Eye (tissue), 1 donor: ENCODE measurements around the gene SARNP.
A peak's percentile ranks its signal among the peaks of the same experiment; 100 is the strongest.
"Not testable (repeated sequence)": the region's sequence is repeated elsewhere in the genome, so short reads cannot be mapped to it uniquely, and the experiment has no call there.

Source experiments
- DNase-seq: peaks from one replicate; pipeline ENCODE4 v3.0.0-alpha.2; 2015

The SARNP gene

GRCh38 chr12:55838361-55838760, 20.8 kb upstream of the SARNP start:
- DNase-seq: no peak

DNA sequence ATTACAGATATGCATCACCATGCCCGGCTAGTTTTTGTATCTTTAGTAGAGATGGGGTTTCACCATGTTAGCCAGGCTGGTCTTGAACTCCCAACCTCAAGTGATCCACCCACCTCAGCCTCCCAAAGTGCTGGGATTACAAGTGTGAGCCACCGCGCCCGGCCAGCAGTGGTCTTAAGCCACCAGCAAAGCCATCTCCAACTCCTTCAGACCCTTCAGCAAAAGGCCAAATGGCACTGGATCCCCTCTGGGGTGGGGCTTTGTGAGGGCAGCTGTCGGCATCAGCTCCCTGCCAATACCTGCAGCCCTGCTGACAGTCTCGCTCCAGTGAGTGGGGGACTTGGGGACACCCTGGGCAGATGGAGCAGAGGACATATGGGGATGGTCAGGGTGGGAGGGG, 16.9 kb upstream of the SARNP start:
- DNase-seq: not testable (repeated sequence)

GRCh38 chr12:55833056-55833455, 15.5 kb upstream of the SARNP start:
- no peak for DNase-seq

- DNase-seq: no peak
Observed at GRCh38 chr12:55831447-55831815, 13.9 kb upstream of the SARNP start.

- peak; percentile 97 for DNase-seq
Observed at GRCh38 chr12:55830601-55831446, 13.3 kb upstream of the SARNP start.

- no peak for DNase-seq
Observed at GRCh38 chr12:55829967-55830600, 12.6 kb upstream of the SARNP start.

DNA sequence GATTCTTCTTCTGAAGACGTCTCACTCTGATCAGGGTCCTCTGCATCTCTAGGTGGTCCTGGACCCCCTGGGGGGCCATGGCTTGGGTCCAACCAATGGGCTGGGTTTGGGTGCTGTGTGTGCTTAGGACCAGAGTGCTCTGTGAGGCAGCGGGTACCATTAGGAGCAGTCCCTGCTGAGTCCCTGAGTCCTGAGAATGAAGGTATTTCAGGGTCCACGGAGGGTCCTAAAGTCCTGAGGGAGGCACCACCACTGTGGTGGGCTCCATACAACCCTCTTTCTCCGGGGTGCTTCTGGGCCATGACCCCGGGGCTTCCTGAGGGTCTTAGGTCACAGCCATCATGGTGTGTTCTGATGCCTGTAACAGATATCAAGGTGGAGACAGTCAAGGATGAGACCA, 10.8 kb upstream of the SARNP start:
- no peak for DNase-seq

GRCh38 chr12:55827806-55828205, 10.3 kb upstream of the SARNP start:
- DNase-seq: no peak

DNA sequence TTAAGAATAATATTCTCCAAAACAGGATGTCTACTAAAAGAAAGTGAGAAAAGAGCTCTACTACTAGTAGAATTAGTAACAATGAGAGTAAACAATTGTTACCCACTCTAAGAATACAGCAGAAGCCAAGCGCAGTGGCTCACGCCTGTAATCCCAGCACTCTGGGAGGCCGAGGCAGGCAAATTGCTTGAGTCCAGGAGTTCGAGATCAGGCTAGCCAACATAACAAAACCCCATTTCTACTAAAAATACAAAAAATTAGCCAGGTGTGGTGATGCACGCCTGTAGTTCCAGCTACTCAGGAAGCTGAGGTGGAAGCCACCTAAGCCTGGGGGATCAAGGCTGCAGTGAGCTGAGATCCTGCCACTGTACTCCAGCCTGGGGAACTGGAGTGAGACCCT, 7.2 kb upstream of the SARNP start:
- DNase-seq: no peak

- DNase-seq: no peak
Observed at GRCh38 chr12:55823419-55823818, 5.9 kb upstream of the SARNP start.

- peak; percentile 7 for DNase-seq
Observed at GRCh38 chr12:55822228-55822627, 4.7 kb upstream of the SARNP start.

DNA sequence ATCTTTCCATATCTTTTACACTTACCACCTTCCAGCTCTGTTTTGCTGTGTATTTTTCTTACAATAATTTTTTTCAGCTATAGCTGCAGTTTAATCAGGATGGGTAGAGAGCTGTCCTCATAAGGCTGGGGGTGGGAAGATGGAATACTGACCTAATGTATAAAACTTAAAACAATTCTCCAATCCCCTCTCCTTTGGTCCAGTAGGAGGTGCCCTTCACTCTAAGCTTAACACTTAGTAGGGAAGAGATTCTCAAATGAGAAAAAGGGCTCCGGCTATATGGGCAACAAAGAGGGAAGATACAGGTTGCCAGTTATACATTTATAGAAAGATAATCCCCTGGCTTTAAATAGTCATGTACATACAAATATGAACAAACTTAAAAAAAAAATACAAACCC, 3.2 kb upstream of the SARNP start:
- no peak for DNase-seq

GRCh38 chr12:55818886-55819285, 1.4 kb upstream of the SARNP start:
- no peak for DNase-seq

DNA sequence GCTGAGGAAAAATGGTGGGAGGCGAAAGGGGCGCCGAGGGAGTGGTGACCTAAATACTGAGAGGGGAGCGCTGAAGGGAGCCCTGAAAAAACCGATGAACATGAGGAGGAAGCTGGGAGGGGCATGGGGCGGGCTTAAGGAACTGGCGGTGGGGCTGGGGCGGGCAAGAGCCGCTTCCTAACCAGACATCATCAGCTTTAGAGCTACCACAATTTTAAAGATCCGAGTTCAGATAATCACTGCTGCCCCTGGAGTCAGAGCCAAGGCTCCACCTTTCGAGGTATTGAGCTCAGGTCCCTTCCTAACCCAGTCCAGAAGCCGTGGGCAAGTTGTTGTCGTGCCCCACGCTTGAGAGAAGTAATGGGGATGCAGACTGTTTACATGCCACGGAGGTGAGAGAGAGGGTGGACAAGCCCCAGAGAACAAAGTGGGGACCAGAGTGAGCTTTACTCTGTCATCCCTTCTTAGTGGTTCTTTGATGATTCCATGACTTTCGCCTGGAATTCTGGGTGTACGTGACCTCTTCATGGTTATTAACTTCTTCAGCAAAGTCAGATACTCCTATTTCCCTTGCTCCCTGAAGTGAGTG, 710 bp upstream of the SARNP start:
- no peak for DNase-seq

GRCh38 chr12:55816881-55817344, 611 bp downstream of the SARNP start:
- DNase-seq: no peak

DNA sequence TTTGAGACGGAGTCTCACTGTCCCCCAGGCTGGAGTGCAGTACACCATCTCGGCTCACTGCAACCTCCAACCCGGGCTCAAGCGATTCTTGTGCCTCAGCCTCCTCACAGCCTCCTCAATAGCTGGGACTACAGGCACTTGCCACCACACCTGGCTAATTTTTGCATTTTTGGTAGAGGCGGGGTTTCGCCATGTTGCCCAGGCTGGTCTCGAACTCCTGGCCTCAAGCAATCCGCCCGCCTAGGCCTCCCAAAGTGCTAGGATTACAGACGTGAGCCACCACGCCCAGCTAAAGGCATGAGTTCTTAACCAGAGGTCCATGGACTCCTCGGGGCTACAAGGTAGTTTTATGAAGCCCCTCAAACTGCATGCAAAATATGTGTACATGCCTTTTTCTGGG, 2.1 kb downstream of the SARNP start:
- no peak for DNase-seq

- DNase-seq: no peak
Observed at GRCh38 chr12:55814257-55814656, 3.3 kb downstream of the SARNP start.

DNA sequence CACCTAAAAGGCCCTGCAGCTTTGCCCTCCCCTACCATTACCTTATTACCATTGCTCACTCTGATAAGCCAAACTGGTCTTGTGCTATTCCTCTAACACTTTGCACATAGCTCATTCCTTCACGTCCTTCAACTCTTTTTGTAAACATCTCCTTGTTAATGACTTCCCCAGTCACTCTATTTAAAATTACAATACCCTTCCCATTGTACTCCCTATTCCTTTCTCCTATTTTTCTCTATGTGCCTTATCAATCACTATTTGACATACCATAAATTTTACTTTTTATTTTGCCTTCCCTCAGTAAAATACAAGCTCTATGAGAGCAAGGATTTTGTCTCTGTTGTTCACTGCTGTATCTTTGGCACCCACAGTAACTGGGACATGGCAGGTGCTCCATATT, 5.4 kb downstream of the SARNP start:
- no peak for DNase-seq

DNA sequence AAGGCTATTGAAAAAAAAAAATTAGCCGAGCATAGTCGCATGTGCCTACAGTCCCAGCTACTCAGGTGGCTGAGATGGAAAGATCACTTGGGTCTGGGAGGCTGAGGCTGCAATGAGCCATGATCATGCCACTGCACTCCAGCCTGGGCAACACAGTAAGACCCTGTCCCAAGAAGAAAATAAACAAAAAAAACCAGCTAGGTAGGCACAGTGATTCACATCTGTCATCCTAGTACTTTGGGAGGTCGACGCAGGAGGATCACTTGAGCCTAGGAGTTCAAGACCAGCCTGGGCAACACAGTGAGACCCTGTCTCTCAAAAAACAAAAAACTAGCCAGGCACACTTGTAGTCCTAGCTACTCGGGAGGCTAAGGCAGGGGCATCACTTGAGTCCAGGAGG, 8.2 kb downstream of the SARNP start:
- no peak for DNase-seq

- DNase-seq: no peak
Observed at GRCh38 chr12:55806982-55807381, 10.5 kb downstream of the SARNP start.

GRCh38 chr12:55797550-55797949, 20.0 kb downstream of the SARNP start:
- no peak for DNase-seq

- DNase-seq: peak; percentile 80
Observed at GRCh38 chr12:55797068-55797467, 20.5 kb downstream of the SARNP start.

GRCh38 chr12:55795950-55796349, 21.6 kb downstream of the SARNP start:
- DNase-seq: no peak

GRCh38 chr12:55789893-55790292, 27.6 kb downstream of the SARNP start:
- DNase-seq: no peak
